ENCODE data around the gene ASTN1.

- TF ChIP-seq REST (IDR thresholded peaks at IDR 0.05; ENCODE audit: insufficient read depth in 1 of 2, low read depth in 2 of 2, low read length in 1 of 2) (no peak), CTCF (IDR thresholded peaks at IDR 0.05) (no peak), POLR2AphosphoS5 (IDR thresholded peaks at IDR 0.05; ENCODE audit: low read depth, low read length) (no peak), SIN3A (IDR thresholded peaks at IDR 0.05; ENCODE audit: borderline replicate concordance, insufficient read depth, low read depth, low read length) (no peak), TCF7L2 (IDR thresholded peaks at IDR 0.05; ENCODE audit: low read depth, low read length) (no peak)
Measured at GRCh38 chr1:176838276-176838995, 326.1 kb downstream of the ASTN1 start.

Measured in Panc1 (cell line).